Kidney epithelial cell (primary cell): Measurements from ENCODE around the gene PUSL1. TPM values are rescaled to one million over a fixed set of nuclear protein-coding genes. Genes with fewer than 3 reads are reported as not detected.

Source experiments
- DNase-seq: peaks from one replicate; pipeline ENCODE4 v3.0.0-alpha.2; 2010; ENCODE audit warnings: low read depth
- H3K27me3 ChIP-seq: 2 replicates; pipeline ENCODE4 v1.6.0; 2011; ENCODE audit warnings: low read length; ENCODE audit not compliant: control insufficient read depth, insufficient read depth
- H3K36me3 ChIP-seq: 2 replicates; pipeline ENCODE4 v1.5.1; 2011; ENCODE audit warnings: low read length; ENCODE audit not compliant: control insufficient read depth, insufficient read depth
- H3K4me3 ChIP-seq: 2 replicates; pipeline ENCODE4 v1.5.1; 2011; ENCODE audit warnings: low read depth, mild to moderate bottlenecking, control low read depth, low read length
- CTCF ChIP-seq: IDR thresholded peaks from 2 replicates; pipeline ENCODE4 v1.5.1; 2011; ENCODE audit warnings: mild to moderate bottlenecking, moderate library complexity, low read length, control low read depth, inconsistent platforms; ENCODE audit not compliant: insufficient read depth, poor library complexity, severe bottlenecking
- total RNA-seq: library from RNA; depleted of rRNA; stranded (reverse); fragments of >200 nt; gene quantifications from 2 replicates; pipeline ENCODE4 v1.2.3, GENCODE V29; 2015

Gene PUSL1
- total RNA-seq, 1 donor from 2014 or later, result 45.1 TPM

DNA sequence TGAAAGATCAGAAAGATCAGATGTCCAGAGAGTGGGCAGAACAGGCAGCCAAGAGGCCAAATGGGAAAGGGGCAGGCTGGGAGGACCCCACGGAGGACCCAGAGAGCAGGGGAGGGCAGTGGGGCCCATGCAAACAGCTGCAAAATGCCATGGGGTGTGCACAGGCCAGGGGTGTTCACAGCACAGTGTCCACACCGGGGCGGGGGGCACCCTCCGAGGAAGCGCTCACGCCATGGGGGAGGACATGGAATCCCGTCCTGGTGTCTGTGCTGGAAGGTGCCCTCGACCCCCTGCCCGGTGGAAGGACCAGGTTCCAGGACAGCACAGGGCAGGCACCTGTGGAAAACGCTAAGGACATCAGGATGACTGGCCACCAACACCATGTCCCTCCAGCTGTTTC, 14.6 kb downstream of the PUSL1 start:
- Histone ChIP-seq H3K4me3 (no peak overlapping the region), H3K27me3 (no peaks in the 10 kb centered on the region), H3K36me3 (peaks cover 2% of the 10 kb centered on the region)
- no peak for DNase-seq
- no peak for TF ChIP-seq CTCF

- no peak for TF ChIP-seq CTCF
- Histone ChIP-seq H3K4me3 (peak overlapping the region; percentile 98), H3K36me3 (peaks cover 2% of the 10 kb centered on the region), H3K27me3 (no peaks in the 10 kb centered on the region)
- DNase-seq, result no peak
Observed at GRCh38 chr1:1324084-1324523, 15.7 kb downstream of the PUSL1 start.

GRCh38 chr1:1324524-1325287, 16.3 kb downstream of the PUSL1 start, which contains the start of the genes CPTP and INTS11:
CPTP (plus strand) TSS chr1:1324802; CDS start chr1:1326911, 2,109 bp downstream.
INTS11 (minus strand) TSS chr1:1324660; CDS start chr1:1324608, 52 bp downstream.
- peak; percentile 50 for DNase-seq
- Histone ChIP-seq H3K36me3 (peaks cover 2% of the 10 kb centered on the region), H3K27me3 (no peaks in the 10 kb centered on the region), H3K4me3 (peak within 1 kb of the TSS; percentile 98)
- TF ChIP-seq CTCF, result no peak

- H3K27me3 ChIP-seq, result no peaks in the 10 kb centered on the region
- no peaks in the 10 kb centered on the region for H3K36me3 ChIP-seq
- no peak for TF ChIP-seq CTCF
- no peak for DNase-seq
- H3K4me3 ChIP-seq, result peak overlapping the region; percentile 98
Observed at GRCh38 chr1:1325288-1326074, 17.1 kb downstream of the PUSL1 start.

- Histone ChIP-seq H3K36me3 (no peaks in the 10 kb centered on the region), H3K4me3 (no peak overlapping the region), H3K27me3 (peaks cover 2% of the 10 kb centered on the region)
- no peak for DNase-seq
- TF ChIP-seq CTCF, result no peak
Observed at GRCh38 chr1:1326075-1326605, 17.7 kb downstream of the PUSL1 start.
